Osteocyte (in vitro differentiated cells): Measurements from ENCODE around the gene CD300H. TPM values are rescaled to one million over a fixed set of nuclear protein-coding genes. Genes with fewer than 3 reads are reported as not detected.

Source experiments
- DNase-seq: peaks from one replicate; pipeline ENCODE4 v3.0.0; 2021; ENCODE audit warnings: mixed read lengths; ENCODE audit not compliant: unreplicated experiment; ENCODE audit errors: extremely low spot score
- H3K27ac Mint-ChIP-seq: one replicate; pipeline ENCODE4 v1.8.0; 2021; ENCODE audit warnings: mild to moderate bottlenecking, mixed read lengths; ENCODE audit not compliant: unreplicated experiment
- H3K27me3 Mint-ChIP-seq: one replicate; pipeline ENCODE4 v1.8.0; 2021; ENCODE audit warnings: mixed read lengths; ENCODE audit not compliant: unreplicated experiment
- H3K36me3 Mint-ChIP-seq: one replicate; pipeline ENCODE4 v1.8.0; 2021; ENCODE audit warnings: mixed read lengths; ENCODE audit not compliant: unreplicated experiment
- H3K4me1 Mint-ChIP-seq: one replicate; pipeline ENCODE4 v1.8.0; 2021; ENCODE audit warnings: mixed read lengths; ENCODE audit not compliant: unreplicated experiment
- H3K4me3 Mint-ChIP-seq: one replicate; pipeline ENCODE4 v1.8.0; 2021; ENCODE audit warnings: mild to moderate bottlenecking, moderate library complexity, mixed read lengths; ENCODE audit not compliant: unreplicated experiment
- H3K9me3 Mint-ChIP-seq: one replicate; pipeline ENCODE4 v1.8.0; 2021; ENCODE audit warnings: mixed read lengths; ENCODE audit not compliant: unreplicated experiment
- total RNA-seq: library from RNA; stranded (reverse); gene quantifications from 2 replicates; pipeline ENCODE4 v1.2.1, GENCODE V29; 2021
- TF ChIP-seq, protein P1 (sequence below): fragments of 200-600 bp; sonication (generic); IDR thresholded peaks from 2 replicates; pipeline ENCODE4 v1.5.0; 2021; ENCODE audit warnings: antibody characterized with exemption, mild to moderate bottlenecking, moderate library complexity

Gene CD300H
- total RNA-seq, 1 donor from 2014 or later = not detected

DNA sequence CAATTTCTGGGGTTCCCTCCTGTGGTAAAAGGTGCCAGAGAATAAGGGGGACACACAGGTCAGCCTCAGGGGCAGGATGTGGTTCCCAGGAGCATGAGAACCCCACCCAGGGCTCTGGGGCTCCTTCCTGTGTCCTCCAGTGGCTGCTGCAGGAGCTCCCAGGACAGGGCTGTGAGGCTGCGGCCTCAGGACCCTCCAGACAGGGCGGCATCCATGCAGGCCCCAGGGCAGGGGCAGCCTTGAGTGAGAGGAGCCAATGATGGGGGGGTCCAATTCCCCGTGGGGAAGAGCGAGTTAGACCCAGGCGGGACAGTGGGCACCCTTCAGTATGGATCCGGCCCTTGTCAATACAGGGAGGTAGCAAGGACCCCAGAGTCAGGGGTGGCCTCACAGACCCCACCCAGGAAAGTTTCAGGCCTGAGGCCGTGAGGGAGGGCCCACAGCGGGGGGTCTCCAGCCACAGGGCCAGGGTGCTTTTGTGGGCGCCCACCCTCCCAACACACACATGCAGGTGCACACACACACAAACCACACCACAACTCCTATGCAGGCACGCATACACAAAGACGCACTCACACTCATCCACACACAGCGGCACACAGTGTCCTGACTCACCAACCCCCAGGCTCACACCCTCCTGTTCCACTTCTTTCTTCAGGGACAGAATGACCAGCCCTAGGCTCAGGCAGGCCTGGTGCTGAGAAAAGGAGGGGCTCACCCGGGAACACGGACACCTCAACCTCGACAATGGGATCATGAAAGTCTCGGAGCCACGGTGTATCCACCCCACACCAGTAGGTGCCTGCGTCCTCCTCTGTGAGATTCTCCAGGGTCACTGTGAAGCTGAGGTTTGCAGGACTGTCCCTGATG, 23.2 kb downstream of the CD300H start:
- H3K36me3 Mint-ChIP-seq = no peaks in the 10 kb centered on the region
- no peak for DNase-seq
- H3K9me3 Mint-ChIP-seq = no peaks in the 10 kb centered on the region
- TF ChIP-seq, protein P1, sequence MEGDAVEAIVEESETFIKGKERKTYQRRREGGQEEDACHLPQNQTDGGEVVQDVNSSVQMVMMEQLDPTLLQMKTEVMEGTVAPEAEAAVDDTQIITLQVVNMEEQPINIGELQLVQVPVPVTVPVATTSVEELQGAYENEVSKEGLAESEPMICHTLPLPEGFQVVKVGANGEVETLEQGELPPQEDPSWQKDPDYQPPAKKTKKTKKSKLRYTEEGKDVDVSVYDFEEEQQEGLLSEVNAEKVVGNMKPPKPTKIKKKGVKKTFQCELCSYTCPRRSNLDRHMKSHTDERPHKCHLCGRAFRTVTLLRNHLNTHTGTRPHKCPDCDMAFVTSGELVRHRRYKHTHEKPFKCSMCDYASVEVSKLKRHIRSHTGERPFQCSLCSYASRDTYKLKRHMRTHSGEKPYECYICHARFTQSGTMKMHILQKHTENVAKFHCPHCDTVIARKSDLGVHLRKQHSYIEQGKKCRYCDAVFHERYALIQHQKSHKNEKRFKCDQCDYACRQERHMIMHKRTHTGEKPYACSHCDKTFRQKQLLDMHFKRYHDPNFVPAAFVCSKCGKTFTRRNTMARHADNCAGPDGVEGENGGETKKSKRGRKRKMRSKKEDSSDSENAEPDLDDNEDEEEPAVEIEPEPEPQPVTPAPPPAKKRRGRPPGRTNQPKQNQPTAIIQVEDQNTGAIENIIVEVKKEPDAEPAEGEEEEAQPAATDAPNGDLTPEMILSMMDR = no peak
- H3K27ac Mint-ChIP-seq = no peak overlapping the region
- no peak overlapping the region for H3K4me3 Mint-ChIP-seq
- peaks cover 3% of the 10 kb centered on the region for H3K27me3 Mint-ChIP-seq
- H3K4me1 Mint-ChIP-seq = no peaks in the 10 kb centered on the region

DNA sequence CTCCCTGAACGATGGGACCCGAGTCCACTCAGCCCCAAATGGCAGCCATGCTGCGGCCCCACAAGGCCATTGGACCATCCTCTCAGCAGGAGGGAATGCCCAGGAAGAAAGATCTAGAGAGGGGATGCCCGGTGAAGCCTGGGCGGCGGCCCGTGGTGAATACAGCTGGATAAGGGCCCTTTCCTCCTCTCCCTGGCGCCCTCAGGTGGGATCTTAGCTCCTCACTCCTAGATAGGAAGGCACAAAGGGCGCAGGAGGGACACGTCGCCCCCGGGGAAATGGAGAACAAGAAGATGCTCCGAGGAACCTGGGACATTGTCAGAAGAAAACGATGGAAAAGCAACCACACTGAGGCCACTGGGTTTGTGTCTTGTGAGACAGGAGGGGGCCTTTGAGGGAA, 23.9 kb downstream of the CD300H start:
- no peak overlapping the region for H3K4me3 Mint-ChIP-seq

DNA sequence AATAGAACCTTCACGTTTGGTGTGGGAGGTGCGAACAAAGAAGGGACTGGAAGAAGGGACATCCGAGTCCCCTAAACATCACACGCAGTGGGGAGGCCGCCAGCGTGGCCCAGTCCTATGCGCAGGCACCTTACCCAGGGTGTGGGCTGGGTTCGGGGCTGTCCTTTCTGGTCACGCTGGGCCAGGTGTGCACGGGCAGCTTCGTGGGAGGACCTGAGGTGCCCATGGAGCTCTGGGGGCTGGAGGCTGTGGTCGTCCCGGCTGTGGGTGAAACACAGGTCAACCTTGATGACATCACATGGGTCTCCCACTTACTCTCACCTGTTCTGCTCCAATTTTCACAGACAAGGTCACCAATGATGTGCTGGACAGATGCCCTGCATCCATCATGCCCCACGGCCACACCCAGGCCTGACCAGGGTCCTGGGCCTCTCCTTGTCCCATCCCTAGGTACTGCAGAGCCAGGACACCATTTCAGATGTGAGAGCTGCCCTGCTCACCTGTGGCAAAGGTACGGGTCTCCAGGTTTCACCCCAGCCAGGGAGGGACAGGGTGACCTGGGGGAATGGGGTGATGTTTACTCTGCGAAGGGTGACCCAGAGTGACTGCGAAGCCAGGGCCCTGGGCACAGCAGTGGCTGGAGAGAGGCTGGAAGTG, 24.5 kb downstream of the CD300H start:
- DNase-seq = no peak
- Mint-ChIP-seq H3K9me3 (no peaks in the 10 kb centered on the region), H3K4me3 (no peak overlapping the region), H3K27ac (no peak overlapping the region), H3K36me3 (no peaks in the 10 kb centered on the region), H3K27me3 (peaks cover 3% of the 10 kb centered on the region), H3K4me1 (no peaks in the 10 kb centered on the region)
- TF ChIP-seq, protein P1 = no peak

More for the DNA sequence above, 23.9 kb downstream of the CD300H start:
- Mint-ChIP-seq H3K27me3 (peaks cover 3% of the 10 kb centered on the region), H3K9me3 (no peaks in the 10 kb centered on the region), H3K4me1 (no peaks in the 10 kb centered on the region), H3K27ac (no peak overlapping the region), H3K36me3 (no peaks in the 10 kb centered on the region)
- TF ChIP-seq, protein P1 = no peak
- DNase-seq = no peak

- TF ChIP-seq, protein P1 = no peak
- no peak overlapping the region for H3K4me3 Mint-ChIP-seq
- H3K27ac Mint-ChIP-seq = no peak overlapping the region
- H3K36me3 Mint-ChIP-seq = no peaks in the 10 kb centered on the region
- H3K9me3 Mint-ChIP-seq = no peaks in the 10 kb centered on the region
- no peaks in the 10 kb centered on the region for H3K4me1 Mint-ChIP-seq
- H3K27me3 Mint-ChIP-seq = peaks cover 3% of the 10 kb centered on the region
- no peak for DNase-seq
Observed at GRCh38 chr17:74542166-74542565, 25.1 kb downstream of the CD300H start.
